Measurements from ENCODE around the gene SRRM1. TPM values are rescaled to one million over a fixed set of nuclear protein-coding genes. Genes with fewer than 3 reads are reported as not detected.

The SRRM1 gene
- total and polyA plus RNA-seq, 10 of the 15 experiments (the other 5 are each of a cell fraction or from before 2014, with no cell fraction given) = 36.8 to 285 (median 126) TPM

DNA sequence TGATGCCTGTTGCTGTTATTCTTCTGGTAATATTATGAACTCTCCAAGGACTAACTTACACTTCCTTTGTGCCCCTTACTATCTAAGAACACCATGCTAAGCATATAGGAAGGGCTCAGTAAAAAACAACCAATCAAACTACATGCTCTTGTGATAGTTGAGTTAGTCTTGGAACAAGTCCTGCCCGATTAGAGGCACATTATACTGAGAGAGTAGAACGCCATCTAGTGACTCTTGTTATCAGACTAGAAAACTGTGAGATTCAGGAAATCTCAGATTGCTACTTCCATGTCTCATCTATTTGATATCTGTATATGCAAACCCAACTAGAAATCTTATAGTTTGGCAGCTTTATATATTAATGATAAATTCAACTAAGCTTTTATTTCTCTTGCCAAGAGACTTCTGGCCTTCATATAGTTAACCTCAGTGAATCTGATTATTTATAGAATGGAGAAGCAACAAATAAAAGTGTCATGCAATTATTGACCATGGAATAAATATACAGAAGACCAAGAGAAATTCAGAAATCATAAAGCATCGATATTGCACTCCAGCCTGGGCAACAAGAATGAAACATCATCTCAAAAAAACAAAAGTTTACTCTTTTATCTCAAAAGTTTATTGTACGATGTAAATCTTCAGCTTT, 7.8 kb upstream of the SRRM1 start (continued):
- TF ChIP-seq NFIC (IDR thresholded peaks at IDR 0.05; ENCODE audit: low read depth, low read length) (no peak), RAD51 (IDR thresholded peaks at IDR 0.05) (no peak), MEF2A (IDR thresholded peaks at IDR 0.05; ENCODE audit: insufficient read depth, low read depth, low read length) (no peak), E4F1 (IDR thresholded peaks at IDR 0.05; ENCODE audit: borderline replicate concordance, partially characterized antibody) (no peak), TAF1 (IDR thresholded peaks at IDR 0.05; ENCODE audit: borderline replicate concordance, low read depth, low read length) (no peak), RELA (IDR thresholded peaks at IDR 0.05; ENCODE audit: borderline replicate concordance, partially characterized antibody) (no peak), SRF (IDR thresholded peaks at IDR 0.05; ENCODE audit: low read depth in 2 of 2, low read length in 2 of 2) (no peak), ZNF622 (IDR thresholded peaks at IDR 0.05) (no peak), RAD21 (IDR thresholded peaks at IDR 0.05; ENCODE audit: insufficient read depth, low read depth, low read length) (peak; percentile 68), ZSCAN29 (IDR thresholded peaks at IDR 0.05) (no peak), SREBF1 (IDR thresholded peaks at IDR 0.05; ENCODE audit: low read length) (no peak), ZBED1 (IDR thresholded peaks at IDR 0.05; ENCODE audit: borderline replicate concordance) (no peak), RCOR1 (conservative IDR thresholded peaks at IDR 0.05; ENCODE audit: low read depth, low read length) (no peak), PAX8 (IDR thresholded peaks at IDR 0.05) (no peak), POU2F2 (IDR thresholded peaks at IDR 0.05; ENCODE audit: borderline replicate concordance, low read depth, low read length) (no peak), TBL1XR1 (IDR thresholded peaks at IDR 0.05; ENCODE audit: low read depth, low read length) (no peak), MTA2 (IDR thresholded peaks at IDR 0.05; ENCODE audit: low read depth) (no peak), FOS (IDR thresholded peaks at IDR 0.05; ENCODE audit: borderline replicate concordance, extremely low read depth, insufficient read length) (no peak), ZNF207 (IDR thresholded peaks at IDR 0.05; ENCODE audit: borderline replicate concordance) (no peak), NFYA (IDR thresholded peaks at IDR 0.05; ENCODE audit: borderline replicate concordance, low read depth, low read length) (no peak)
- TF ChIP-seq, protein P1, sequence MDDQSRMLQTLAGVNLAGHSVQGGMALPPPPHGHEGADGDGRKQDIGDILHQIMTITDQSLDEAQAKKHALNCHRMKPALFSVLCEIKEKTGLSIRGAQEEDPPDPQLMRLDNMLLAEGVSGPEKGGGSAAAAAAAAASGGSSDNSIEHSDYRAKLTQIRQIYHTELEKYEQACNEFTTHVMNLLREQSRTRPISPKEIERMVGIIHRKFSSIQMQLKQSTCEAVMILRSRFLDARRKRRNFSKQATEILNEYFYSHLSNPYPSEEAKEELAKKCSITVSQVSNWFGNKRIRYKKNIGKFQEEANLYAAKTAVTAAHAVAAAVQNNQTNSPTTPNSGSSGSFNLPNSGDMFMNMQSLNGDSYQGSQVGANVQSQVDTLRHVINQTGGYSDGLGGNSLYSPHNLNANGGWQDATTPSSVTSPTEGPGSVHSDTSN (IDR thresholded peaks at IDR 0.05; ENCODE audit: insufficient replicate concordance, low read depth, low read length) = no peak
- TF ChIP-seq, protein P2, sequence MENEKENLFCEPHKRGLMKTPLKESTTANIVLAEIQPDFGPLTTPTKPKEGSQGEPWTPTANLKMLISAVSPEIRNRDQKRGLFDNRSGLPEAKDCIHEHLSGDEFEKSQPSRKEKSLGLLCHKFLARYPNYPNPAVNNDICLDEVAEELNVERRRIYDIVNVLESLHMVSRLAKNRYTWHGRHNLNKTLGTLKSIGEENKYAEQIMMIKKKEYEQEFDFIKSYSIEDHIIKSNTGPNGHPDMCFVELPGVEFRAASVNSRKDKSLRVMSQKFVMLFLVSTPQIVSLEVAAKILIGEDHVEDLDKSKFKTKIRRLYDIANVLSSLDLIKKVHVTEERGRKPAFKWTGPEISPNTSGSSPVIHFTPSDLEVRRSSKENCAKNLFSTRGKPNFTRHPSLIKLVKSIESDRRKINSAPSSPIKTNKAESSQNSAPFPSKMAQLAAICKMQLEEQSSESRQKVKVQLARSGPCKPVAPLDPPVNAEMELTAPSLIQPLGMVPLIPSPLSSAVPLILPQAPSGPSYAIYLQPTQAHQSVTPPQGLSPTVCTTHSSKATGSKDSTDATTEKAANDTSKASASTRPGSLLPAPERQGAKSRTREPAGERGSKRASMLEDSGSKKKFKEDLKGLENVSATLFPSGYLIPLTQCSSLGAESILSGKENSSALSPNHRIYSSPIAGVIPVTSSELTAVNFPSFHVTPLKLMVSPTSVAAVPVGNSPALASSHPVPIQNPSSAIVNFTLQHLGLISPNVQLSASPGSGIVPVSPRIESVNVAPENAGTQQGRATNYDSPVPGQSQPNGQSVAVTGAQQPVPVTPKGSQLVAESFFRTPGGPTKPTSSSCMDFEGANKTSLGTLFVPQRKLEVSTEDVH (IDR thresholded peaks at IDR 0.05; ENCODE audit: low read depth, partially characterized antibody) = no peak
- TF ChIP-seq, protein P3, sequence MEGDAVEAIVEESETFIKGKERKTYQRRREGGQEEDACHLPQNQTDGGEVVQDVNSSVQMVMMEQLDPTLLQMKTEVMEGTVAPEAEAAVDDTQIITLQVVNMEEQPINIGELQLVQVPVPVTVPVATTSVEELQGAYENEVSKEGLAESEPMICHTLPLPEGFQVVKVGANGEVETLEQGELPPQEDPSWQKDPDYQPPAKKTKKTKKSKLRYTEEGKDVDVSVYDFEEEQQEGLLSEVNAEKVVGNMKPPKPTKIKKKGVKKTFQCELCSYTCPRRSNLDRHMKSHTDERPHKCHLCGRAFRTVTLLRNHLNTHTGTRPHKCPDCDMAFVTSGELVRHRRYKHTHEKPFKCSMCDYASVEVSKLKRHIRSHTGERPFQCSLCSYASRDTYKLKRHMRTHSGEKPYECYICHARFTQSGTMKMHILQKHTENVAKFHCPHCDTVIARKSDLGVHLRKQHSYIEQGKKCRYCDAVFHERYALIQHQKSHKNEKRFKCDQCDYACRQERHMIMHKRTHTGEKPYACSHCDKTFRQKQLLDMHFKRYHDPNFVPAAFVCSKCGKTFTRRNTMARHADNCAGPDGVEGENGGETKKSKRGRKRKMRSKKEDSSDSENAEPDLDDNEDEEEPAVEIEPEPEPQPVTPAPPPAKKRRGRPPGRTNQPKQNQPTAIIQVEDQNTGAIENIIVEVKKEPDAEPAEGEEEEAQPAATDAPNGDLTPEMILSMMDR (IDR thresholded peaks at IDR 0.05 in 2 of 3, conservative IDR thresholded peaks at IDR 0.05 in 1 of 3; ENCODE audit: control insufficient read depth in 2 of 3, extremely low read depth in 1 of 3, insufficient read depth in 1 of 3, low read depth in 3 of 3, low read length in 3 of 3) = peak; percentile 44 to 70 (median 57); a peak in 4 of 6 replicates
